ENCODE measurements around the gene PCIF1.
"Not testable (repeated sequence)": the region's sequence is repeated elsewhere in the genome, so short reads cannot be mapped to it uniquely, and the experiment has no call there.

Gene PCIF1

DNA sequence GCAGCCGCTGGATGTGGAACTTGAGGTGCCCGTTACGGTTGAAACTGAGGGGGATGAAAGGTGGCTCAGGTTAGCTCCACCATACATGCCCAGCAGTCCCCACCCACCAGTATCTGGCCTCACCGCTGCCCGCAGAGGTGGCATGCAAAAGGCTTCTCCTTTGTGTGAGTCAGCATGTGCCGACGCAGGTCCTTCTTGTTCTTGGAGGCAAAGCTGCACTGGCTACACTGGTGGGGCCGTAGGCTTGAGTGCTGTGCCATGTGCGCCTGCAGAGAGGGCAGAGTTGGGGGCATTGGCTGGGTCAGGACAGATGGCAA is 15.8 kb downstream of the PCIF1 start:
- TF ChIP-seq, protein P1, sequence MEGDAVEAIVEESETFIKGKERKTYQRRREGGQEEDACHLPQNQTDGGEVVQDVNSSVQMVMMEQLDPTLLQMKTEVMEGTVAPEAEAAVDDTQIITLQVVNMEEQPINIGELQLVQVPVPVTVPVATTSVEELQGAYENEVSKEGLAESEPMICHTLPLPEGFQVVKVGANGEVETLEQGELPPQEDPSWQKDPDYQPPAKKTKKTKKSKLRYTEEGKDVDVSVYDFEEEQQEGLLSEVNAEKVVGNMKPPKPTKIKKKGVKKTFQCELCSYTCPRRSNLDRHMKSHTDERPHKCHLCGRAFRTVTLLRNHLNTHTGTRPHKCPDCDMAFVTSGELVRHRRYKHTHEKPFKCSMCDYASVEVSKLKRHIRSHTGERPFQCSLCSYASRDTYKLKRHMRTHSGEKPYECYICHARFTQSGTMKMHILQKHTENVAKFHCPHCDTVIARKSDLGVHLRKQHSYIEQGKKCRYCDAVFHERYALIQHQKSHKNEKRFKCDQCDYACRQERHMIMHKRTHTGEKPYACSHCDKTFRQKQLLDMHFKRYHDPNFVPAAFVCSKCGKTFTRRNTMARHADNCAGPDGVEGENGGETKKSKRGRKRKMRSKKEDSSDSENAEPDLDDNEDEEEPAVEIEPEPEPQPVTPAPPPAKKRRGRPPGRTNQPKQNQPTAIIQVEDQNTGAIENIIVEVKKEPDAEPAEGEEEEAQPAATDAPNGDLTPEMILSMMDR (IDR thresholded peaks at IDR 0.05; ENCODE audit: control insufficient read depth, extremely low read depth, insufficient read depth), result no peak
- H3K4me3 ChIP-seq (ENCODE audit: low read depth, low read length), result no peak overlapping the region
- no peak for DNase-seq (ENCODE audit: low read depth)

DNA sequence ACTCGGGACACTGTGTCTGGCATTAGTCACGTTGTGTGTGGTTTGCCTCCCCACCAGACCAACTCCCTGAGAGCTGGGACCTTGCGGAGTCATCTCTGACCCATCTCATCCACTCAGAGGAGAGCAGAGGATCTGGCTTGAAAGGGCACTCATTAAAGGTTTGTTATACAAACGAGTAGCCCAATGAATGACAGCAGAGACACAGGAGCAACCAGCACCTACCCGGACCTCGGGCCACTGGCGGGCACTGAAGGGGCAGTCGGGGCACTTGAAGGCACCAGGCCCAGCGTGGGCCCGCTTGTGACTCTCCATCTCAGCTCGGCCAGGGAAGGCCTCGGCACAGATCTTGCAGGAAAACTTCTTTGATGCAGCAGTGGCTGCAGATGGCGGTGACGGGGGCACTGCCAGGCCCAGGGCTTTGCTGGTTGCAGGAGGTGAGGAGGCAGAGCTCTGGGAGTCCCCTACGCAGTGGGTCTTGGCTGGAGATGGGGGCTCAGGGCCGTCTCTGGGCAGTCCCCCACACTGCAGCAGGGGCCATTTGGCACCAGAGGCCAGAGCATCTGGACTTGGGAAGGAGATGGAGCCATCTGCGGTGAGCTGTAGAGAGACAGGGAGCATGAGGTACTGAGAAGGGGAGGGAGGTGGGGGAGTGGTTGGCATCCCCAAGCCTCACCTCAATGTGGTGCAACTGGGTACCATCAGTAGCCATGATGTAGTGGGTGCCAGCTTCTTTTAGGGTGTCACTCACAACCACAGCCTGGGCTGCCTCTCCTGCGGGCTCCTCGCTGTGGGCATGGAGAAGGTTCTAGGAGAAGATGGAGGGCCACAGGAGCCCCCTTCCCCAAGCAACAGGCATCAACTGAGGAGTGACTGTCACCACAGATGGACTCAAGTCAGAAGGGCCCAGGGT is 17.7 kb downstream of the PCIF1 start:
- H3K4me3 ChIP-seq (ENCODE audit: low read depth, low read length), result no peak overlapping the region
- TF ChIP-seq, protein P1 (IDR thresholded peaks at IDR 0.05; ENCODE audit: control insufficient read depth, extremely low read depth, insufficient read depth), result no peak
- no peak for DNase-seq (ENCODE audit: low read depth)

DNA sequence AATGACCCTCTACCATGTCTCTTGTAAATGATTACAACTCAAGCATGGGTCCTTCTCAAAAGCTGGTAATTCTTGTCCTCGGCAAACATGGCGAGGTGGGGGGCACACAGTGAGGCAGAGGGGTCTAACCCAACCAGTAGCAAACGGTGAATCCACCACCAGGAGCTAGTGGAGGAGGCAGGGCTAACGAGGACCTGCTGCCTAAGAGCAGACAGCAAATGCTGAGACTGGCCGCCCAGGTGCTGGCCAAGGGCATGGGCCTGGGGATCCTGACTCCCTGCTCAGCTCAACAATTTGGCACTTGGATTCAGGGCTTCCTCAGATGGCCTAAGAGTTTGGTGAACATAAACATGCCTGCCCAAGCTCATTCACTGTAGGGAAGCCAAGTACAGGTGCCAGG is 18.4 kb downstream of the PCIF1 start:
- H3K4me3 ChIP-seq (ENCODE audit: low read depth, low read length), result no peak overlapping the region
- TF ChIP-seq, protein P1 (IDR thresholded peaks at IDR 0.05; ENCODE audit: control insufficient read depth, extremely low read depth, insufficient read depth), result no peak
- DNase-seq (ENCODE audit: low read depth), result no peak

GRCh38 chr20:45953672-45954071 is 19.2 kb downstream of the PCIF1 start:
- TF ChIP-seq, protein P1 (IDR thresholded peaks at IDR 0.05; ENCODE audit: control insufficient read depth, extremely low read depth, insufficient read depth), result no peak
- no peak for DNase-seq (ENCODE audit: low read depth)
- H3K4me3 ChIP-seq (ENCODE audit: low read depth, low read length), result no peak overlapping the region

- not testable (repeated sequence) for H3K4me3 ChIP-seq (ENCODE audit: low read depth, low read length); DNase-seq (ENCODE audit: low read depth)
Measured at GRCh38 chr20:45956326-45956725, 21.8 kb downstream of the PCIF1 start.

GRCh38 chr20:45957021-45957941 is 22.8 kb downstream of the PCIF1 start:
- no peak for DNase-seq (ENCODE audit: low read depth)
- TF ChIP-seq, protein P1 (IDR thresholded peaks at IDR 0.05; ENCODE audit: control insufficient read depth, extremely low read depth, insufficient read depth), result no peak
- H3K4me3 ChIP-seq (ENCODE audit: low read depth, low read length), result no peak overlapping the region

DNA sequence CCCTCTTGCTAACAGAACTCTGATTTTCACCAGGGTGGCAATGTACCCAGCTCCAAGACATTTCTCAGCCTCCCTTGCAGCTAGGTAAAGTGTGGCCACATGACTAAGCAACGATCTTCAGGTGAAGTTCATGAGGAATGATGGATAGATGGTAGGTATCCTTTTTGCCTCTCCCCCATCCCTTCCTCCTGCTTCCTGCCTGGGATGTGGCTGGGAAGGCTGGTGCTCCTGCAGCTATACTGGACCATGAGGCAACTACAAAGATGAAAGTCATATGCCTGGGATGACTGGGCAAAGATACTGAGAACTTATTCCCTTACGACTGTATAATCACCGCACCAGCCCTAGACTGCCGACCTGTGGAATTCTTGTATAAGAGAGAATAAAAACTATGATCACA is 24.1 kb downstream of the PCIF1 start:
- H3K4me3 ChIP-seq (ENCODE audit: low read depth, low read length), result no peak overlapping the region
- TF ChIP-seq, protein P1 (IDR thresholded peaks at IDR 0.05; ENCODE audit: control insufficient read depth, extremely low read depth, insufficient read depth), result no peak
- DNase-seq (ENCODE audit: low read depth), result no peak
